H1 (cell line): ENCODE measurements around the gene EGFR. TPM values are rescaled to one million over a fixed set of nuclear protein-coding genes. Genes with fewer than 3 reads are reported as not detected.

Source experiments
- CTCF ChIA-PET: fragments of 300-600 bp; sonication (Branson Sonifier 250); formaldehyde crosslinking; loops from one replicate; lab custom pipeline; 2021; ENCODE audit not compliant: partially characterized antibody; lab: Charles Lee
- POLR2A ChIA-PET: fragments of 300-600 bp; sonication (Branson Sonifier 250); formaldehyde crosslinking; loops from one replicate; lab custom pipeline; 2021; ENCODE audit warnings: inconsistent platforms; ENCODE audit not compliant: partially characterized antibody; lab: Charles Lee
- DNase-seq, 2 experiments: peaks; one replicate each; pipeline versions ENCODE4 v3.0.0 to v3.0.0-alpha.2; 2010 to 2022; ENCODE audit warnings: low spot score in 2 of 2, low read depth in 1 of 2, mixed read lengths in 1 of 2
- FAIRE-seq: peaks from 2 replicates; lab custom pipeline; 2011; peaks lifted over from hg19 to GRCh38; lab: Jason Lieb, UNC
- H2AFZ ChIP-seq: 2 replicates; pipeline ENCODE4 v1.8.1; 2012; ENCODE audit warnings: low read length, inconsistent platforms
- H2AK5ac ChIP-seq: 2 replicates; pipeline ENCODE4 v1.6.1; 2013; ENCODE audit warnings: low read depth, low read length
- H2BK120ac ChIP-seq: replicated peaks from 2 replicates; pipeline ENCODE3; 2013; ENCODE audit warnings: low read depth, low read length, inconsistent platforms
- H2BK12ac ChIP-seq: 2 replicates; pipeline ENCODE4 v1.6.1; 2013; ENCODE audit warnings: low read depth, low read length
- H2BK15ac ChIP-seq: 2 replicates; pipeline ENCODE4 v1.6.1; 2013; ENCODE audit warnings: low read length
- H2BK20ac ChIP-seq: 2 replicates; pipeline ENCODE4 v1.6.1; 2013; ENCODE audit warnings: low read length
- H2BK5ac ChIP-seq: 2 replicates; pipeline ENCODE4 v1.6.1; 2013; ENCODE audit warnings: low read depth, low read length
- H3K14ac ChIP-seq: 2 replicates; pipeline ENCODE4 v1.6.1; 2013; ENCODE audit warnings: inconsistent platforms; ENCODE audit not compliant: insufficient read length
- H3K18ac ChIP-seq: 2 replicates; pipeline ENCODE4 v1.6.1; 2013; ENCODE audit warnings: low read length; ENCODE audit errors: extremely low read depth
- H3K23ac ChIP-seq: 2 replicates; pipeline ENCODE4 v1.6.1; 2013; ENCODE audit warnings: inconsistent platforms; ENCODE audit not compliant: insufficient read length
- H3K23me2 ChIP-seq: 2 replicates; pipeline ENCODE4 v1.6.1; 2013; ENCODE audit warnings: low read depth, low read length
- H3K27ac ChIP-seq: 2 replicates; pipeline ENCODE4 v1.6.1; 2011; ENCODE audit warnings: low read depth, low read length, inconsistent platforms
- H3K27me3 ChIP-seq, 4 experiments: replicated peaks in 1 of 4; 1 replicate in 1 of 4; 2 replicates in 3 of 4; pipeline versions ENCODE4 v1.6.1 to v1.8.1; 2011 to 2013; ENCODE audit warnings: low read length in 3 of 4, mild to moderate bottlenecking in 3 of 4, inconsistent platforms in 2 of 4, mixed read lengths in 2 of 4, moderate library complexity in 1 of 4; ENCODE audit not compliant: control insufficient read depth in 3 of 4, insufficient read depth in 3 of 4; ENCODE audit errors: extremely low read depth in 1 of 4
- H3K36me3 ChIP-seq, 4 experiments: 2 replicates each; pipeline versions ENCODE4 v1.6.1 to v1.8.1; 2011 to 2013; ENCODE audit warnings: mild to moderate bottlenecking in 4 of 4, low read length in 3 of 4, moderate library complexity in 2 of 4, control low read depth in 1 of 4, inconsistent platforms in 1 of 4; ENCODE audit not compliant: insufficient read depth in 4 of 4, control insufficient read depth in 2 of 4
- H3K4ac ChIP-seq: replicated peaks from 2 replicates; pipeline ENCODE3; 2013; ENCODE audit warnings: low read length, low read depth, mixed read lengths, inconsistent platforms; ENCODE audit not compliant: insufficient read length
- H3K4me1 ChIP-seq, 4 experiments: replicated peaks in 1 of 4; 1 replicate in 1 of 4; 2 replicates in 3 of 4; pipeline versions ENCODE4 v1.6.1 to v1.8.1; 2011 to 2013; ENCODE audit warnings: low read length in 3 of 4, inconsistent platforms in 2 of 4, mixed read lengths in 1 of 4; ENCODE audit not compliant: insufficient read depth in 4 of 4, control insufficient read depth in 3 of 4
- H3K4me2 ChIP-seq, 2 experiments: 2 replicates each; pipeline versions ENCODE4 v1.6.1 to v1.8.1; 2011 to 2013; ENCODE audit warnings: low read depth in 2 of 2, low read length in 2 of 2, control low read depth in 1 of 2, inconsistent platforms in 1 of 2, mild to moderate bottlenecking in 1 of 2; ENCODE audit not compliant: insufficient read depth in 1 of 2
- H3K4me3 ChIP-seq, 4 experiments: fragments of 200-600, 300-600 bp in 1 of 4; sonication (generic), shearing (Covaris generic), sonication (Bioruptor Twin) in 1 of 4; 2 replicates each; pipeline versions ENCODE4 v1.5.1 to v1.8.1; 2011 to 2016; ENCODE audit warnings: low read length in 4 of 4, low read depth in 3 of 4, control low read depth in 2 of 4, inconsistent platforms in 2 of 4, mild to moderate bottlenecking in 2 of 4, mixed read lengths in 1 of 4, moderate library complexity in 1 of 4; ENCODE audit not compliant: insufficient read depth in 2 of 4; ENCODE audit errors: extremely low read depth in 1 of 4
- H3K56ac ChIP-seq: replicated peaks from 2 replicates; pipeline ENCODE3; 2013; ENCODE audit warnings: low read depth, mild to moderate bottlenecking, mixed read lengths, low read length, inconsistent platforms; ENCODE audit not compliant: insufficient read length
- H3K79me1 ChIP-seq: 2 replicates; pipeline ENCODE4 v1.6.1; 2013; ENCODE audit warnings: low read depth, low read length, control low read depth
- H3K79me2 ChIP-seq, 2 experiments: 2 replicates each; pipeline versions ENCODE4 v1.6.1 to v1.8.1; 2012 to 2013; ENCODE audit warnings: low read length in 2 of 2, mild to moderate bottlenecking in 2 of 2, inconsistent platforms in 1 of 2; ENCODE audit not compliant: insufficient read depth in 2 of 2, control insufficient read depth in 1 of 2
- H3K9ac ChIP-seq, 4 experiments: replicated peaks in 1 of 4; 1 replicate in 1 of 4; 2 replicates in 3 of 4; pipeline versions ENCODE4 v1.6.1 to v1.8.1; 2011 to 2013; ENCODE audit warnings: low read depth in 3 of 4, low read length in 3 of 4, control low read depth in 2 of 4, mild to moderate bottlenecking in 2 of 4, moderate library complexity in 2 of 4, inconsistent platforms in 1 of 4; ENCODE audit errors: extremely low read depth in 1 of 4
- H3K9me3 ChIP-seq, 2 experiments: 2 replicates each; pipeline versions ENCODE4 v1.6.1 to v1.8.1; 2012 to 2013; ENCODE audit warnings: mild to moderate bottlenecking in 2 of 2, moderate library complexity in 2 of 2, control low read depth in 1 of 2, inconsistent platforms in 1 of 2, low read depth in 1 of 2, low read length in 1 of 2, mixed read lengths in 1 of 2; ENCODE audit not compliant: insufficient read depth in 2 of 2
- H4K20me1 ChIP-seq, 2 experiments: replicated peaks in 1 of 2; 2 replicates each; pipeline versions ENCODE3 to v1.8.1; 2011 to 2013; ENCODE audit warnings: inconsistent platforms in 2 of 2, low read length in 2 of 2, mild to moderate bottlenecking in 1 of 2; ENCODE audit not compliant: insufficient read depth in 2 of 2, control insufficient read depth in 1 of 2
- H4K5ac ChIP-seq: 2 replicates; pipeline ENCODE4 v1.6.1; 2013; ENCODE audit warnings: low read length, low read depth, mixed read lengths, inconsistent platforms; ENCODE audit not compliant: insufficient read length
- H4K8ac ChIP-seq: 2 replicates; pipeline ENCODE4 v1.8.0; 2013; ENCODE audit warnings: mild to moderate bottlenecking, moderate library complexity, low read length, inconsistent platforms; ENCODE audit not compliant: insufficient read depth; ENCODE audit errors: extremely low read depth
- H4K91ac ChIP-seq: replicated peaks from 2 replicates; pipeline ENCODE3; 2013; ENCODE audit warnings: low read length, mixed read lengths, inconsistent platforms; ENCODE audit not compliant: insufficient read length
- RAD21 ChIP-seq, 2 experiments: IDR thresholded peaks in 1 of 2; conservative IDR thresholded peaks in 1 of 2; 2 replicates each; pipeline ENCODE4 v1.6.1; 2011; ENCODE audit warnings: low read depth in 2 of 2, low read length in 2 of 2, improper control_type of control experiment in 1 of 2, inconsistent platforms in 1 of 2, mild to moderate bottlenecking in 1 of 2, moderate library complexity in 1 of 2
- WGBS, 2 experiments: shearing (Covaris generic) in 1 of 2; methylation state at CpG; one replicate each; pipeline versions ENCODE4 v1.1.6 to v1.1.7; 2013 to 2015; ENCODE audit warnings: low lambda C conversion rate in 2 of 2, mixed read lengths in 2 of 2, inconsistent platforms in 1 of 2, low coverage in 1 of 2, missing lambda C conversion rate in 1 of 2; ENCODE audit not compliant: insufficient replicate concordance in 2 of 2, insufficient coverage in 1 of 2, insufficient read length in 1 of 2; ENCODE audit errors: extremely low coverage in 1 of 2, missing lambda C conversion rate in 1 of 2; 5-methylcytosine and 5-hydroxymethylcytosine counted together
- polyA plus RNA-seq, 7 experiments: library from polyadenylated mRNA; depleted of rRNA in 3 of 7; stranded (reverse) in 5 of 7; unstranded in 2 of 7; fragments of >200 nt in 5 of 7; fragments of 200-250 nt in 2 of 7; gene quantifications; 1 replicate in 5 of 7; 2 replicates in 1 of 7; 4 replicates in 1 of 7; pipeline versions ENCODE4 v1.2.1 to v1.2.3, GENCODE V29; 2011 to 2013; ENCODE audit warnings: missing spikeins in 2 of 7, mixed read lengths in 2 of 7
- total RNA-seq: library from RNA; stranded (reverse); fragmentation: NEBNext Ultra II Directional; extraction: Animal tissue kit (Norgen Biotek cat#: 25700); gene quantifications from 2 replicates; pipeline ENCODE4 v1.2.1, GENCODE V29; 2021

The EGFR gene
- total and polyA plus RNA-seq, 2 of the 8 experiments (the other 6 are each of a cell fraction or from before 2014, with no cell fraction given), result 1.9 to 5.8 TPM

DNA sequence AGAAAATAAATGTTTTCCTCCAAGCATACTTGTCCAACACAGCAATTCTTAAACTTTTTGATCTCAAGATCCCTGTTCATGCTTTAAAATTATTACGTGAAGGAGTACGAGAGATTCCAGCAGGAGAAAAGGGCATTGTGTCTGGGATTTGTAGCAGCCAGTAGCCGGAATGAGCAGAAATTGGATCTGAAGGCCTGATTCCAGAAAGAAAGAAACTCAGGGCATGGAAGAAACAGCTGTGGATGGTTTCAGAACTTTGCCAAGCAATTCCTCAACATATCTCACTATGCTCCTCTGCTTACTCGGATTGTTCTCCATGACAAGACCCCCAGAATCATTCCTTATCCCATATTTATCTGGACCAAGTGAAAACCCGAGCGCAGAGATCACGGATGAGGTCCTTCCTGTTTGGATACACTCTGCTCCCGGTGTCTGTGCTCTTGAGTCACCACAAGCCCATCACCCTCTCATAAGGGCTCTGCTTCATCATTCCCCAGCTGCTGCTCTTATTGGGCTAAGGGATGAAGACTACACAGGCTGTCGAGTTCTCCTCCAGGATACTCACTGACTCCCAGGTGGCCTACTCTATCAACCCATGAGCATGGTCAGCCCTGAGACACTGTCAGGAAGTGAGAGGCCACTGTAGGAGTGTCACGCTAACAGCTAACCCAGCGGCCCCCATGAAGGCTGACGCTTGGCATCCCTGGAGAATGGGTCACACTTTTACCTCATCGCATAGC lies 225.4 kb downstream of the EGFR start:
- H4K5ac ChIP-seq, result no peak overlapping the region
- H3K27ac ChIP-seq, result no peak overlapping the region
- H3K4ac ChIP-seq, result no peak overlapping the region
- no peaks in the 10 kb centered on the region for H3K79me1 ChIP-seq
- H3K4me2 ChIP-seq, result no peak overlapping the region
- no peak overlapping the region for H2BK12ac ChIP-seq
- H3K27me3 ChIP-seq, result no peaks in the 10 kb centered on the region
- WGBS, 2 experiments, result 90% methylated on average over 13 of the region's 13 CpGs; no CpG with 5 or more reads in 1 of the 2 experiments
- no peak overlapping the region for H3K56ac ChIP-seq
- H3K23me2 ChIP-seq, result no peaks in the 10 kb centered on the region
- no peak overlapping the region for H4K91ac ChIP-seq
- no peak for FAIRE-seq
- DNase-seq, result no peak
- H2BK15ac ChIP-seq, result no peak overlapping the region
- H4K20me1 ChIP-seq, result no peaks in the 10 kb centered on the region
- H3K4me3 ChIP-seq, result no peak overlapping the region
- H3K9me3 ChIP-seq, result no peaks in the 10 kb centered on the region
- H3K79me2 ChIP-seq, result no peaks in the 10 kb centered on the region
- no peak overlapping the region for H3K9ac ChIP-seq
- H3K36me3 ChIP-seq, result no peaks in the 10 kb centered on the region
- no peak overlapping the region for H3K14ac ChIP-seq
- H2BK120ac ChIP-seq, result no peak overlapping the region
- no peak overlapping the region for H2BK20ac ChIP-seq
- H4K8ac ChIP-seq, result no peak overlapping the region
- H3K18ac ChIP-seq, result no peak overlapping the region
- ChIA-PET CTCF (interaction anchor here (0.6 to 1.5 kb wide), 3 partner anchors 11 to 1510 kb away, joined by 3 to 7 read pairs (median 5); no protein-coding TSS in a partner anchor), POLR2A (no interaction called here)
- H2AK5ac ChIP-seq, result no peak overlapping the region
- no peak overlapping the region for H2BK5ac ChIP-seq
- no peaks in the 10 kb centered on the region for H3K4me1 ChIP-seq
- no peak overlapping the region for H2AFZ ChIP-seq
- H3K23ac ChIP-seq, result no peak overlapping the region
- TF ChIP-seq RAD21 (IDR thresholded peaks at IDR 0.05 in 1 of 2, conservative IDR thresholded peaks at IDR 0.05 in 1 of 2; ENCODE audit: low read depth in 2 of 2, low read length in 2 of 2), result no peak
